ENCODE measurements around the gene DIAPH2. TPM values are rescaled to one million over a fixed set of nuclear protein-coding genes. Genes with fewer than 3 reads are reported as not detected.

DIAPH2 gene
- polyA plus RNA-seq, 1 experiment, result 10.6 TPM

GRCh38 chrX:97027384-97027922 is 342.8 kb downstream of the DIAPH2 start:
- DNase-seq (ENCODE audit: low read depth, low spot score), result no peak
- CTCF ChIA-PET, result interaction anchor here (0.5 kb wide), 1 partner anchor 646 kb away, joined by 3 read pairs; no protein-coding TSS in a partner anchor

GRCh38 chrX:97030463-97030862 is 345.8 kb downstream of the DIAPH2 start:
- Histone ChIP-seq H3K27ac (ENCODE audit: low read depth, low read length) (no peak overlapping the region), H3K9me3 (ENCODE audit: control insufficient read depth, insufficient read depth, low read length) (no peaks in the 10 kb centered on the region), H3K4me3 (ENCODE audit: low read depth, low read length) (no peak overlapping the region), H3K27me3 (ENCODE audit: control insufficient read depth, insufficient read depth, low read length) (no peaks in the 10 kb centered on the region)
- ChIA-PET CTCF (no interaction called here), POLR2A (no interaction called here)
- no peak for TF ChIP-seq CTCF (IDR thresholded peaks at IDR 0.05; ENCODE audit: low read depth, low read length)
- DNase-seq (ENCODE audit: low read depth, low spot score), result no peak

More at GRCh38 chrX:97027384-97027922, 342.8 kb downstream of the DIAPH2 start:
- no peak for TF ChIP-seq CTCF (IDR thresholded peaks at IDR 0.05; ENCODE audit: low read depth, low read length)
- POLR2A ChIA-PET, result no interaction called here
- H3K4me3 ChIP-seq (ENCODE audit: low read depth, low read length), result no peak overlapping the region
- H3K9me3 ChIP-seq (ENCODE audit: control insufficient read depth, insufficient read depth, low read length), result no peaks in the 10 kb centered on the region
- no peak overlapping the region for H3K27ac ChIP-seq (ENCODE audit: low read depth, low read length)
- no peaks in the 10 kb centered on the region for H3K27me3 ChIP-seq (ENCODE audit: control insufficient read depth, insufficient read depth, low read length)

GRCh38 chrX:97030947-97031346 is 346.3 kb downstream of the DIAPH2 start:
- ChIA-PET POLR2A (no interaction called here), CTCF (no interaction called here)
- H3K27ac ChIP-seq (ENCODE audit: low read depth, low read length), result no peak overlapping the region
- H3K9me3 ChIP-seq (ENCODE audit: control insufficient read depth, insufficient read depth, low read length), result no peaks in the 10 kb centered on the region
- no peaks in the 10 kb centered on the region for H3K27me3 ChIP-seq (ENCODE audit: control insufficient read depth, insufficient read depth, low read length)
- no peak for DNase-seq (ENCODE audit: low read depth, low spot score)
- TF ChIP-seq CTCF (IDR thresholded peaks at IDR 0.05; ENCODE audit: low read depth, low read length), result no peak
- H3K4me3 ChIP-seq (ENCODE audit: low read depth, low read length), result no peak overlapping the region

- CTCF ChIA-PET, result interaction anchor here (0.6 kb wide), 1 partner anchor 280 kb away, joined by 4 read pairs; no protein-coding TSS in a partner anchor
- Histone ChIP-seq H3K27ac (ENCODE audit: low read depth, low read length) (no peak overlapping the region), H3K4me3 (ENCODE audit: low read depth, low read length) (no peak overlapping the region), H3K9me3 (ENCODE audit: control insufficient read depth, insufficient read depth, low read length) (no peaks in the 10 kb centered on the region), H3K27me3 (ENCODE audit: control insufficient read depth, insufficient read depth, low read length) (no peaks in the 10 kb centered on the region)
- POLR2A ChIA-PET, result no interaction called here
- no peak for DNase-seq (ENCODE audit: low read depth, low spot score)
- no peak for TF ChIP-seq CTCF (IDR thresholded peaks at IDR 0.05; ENCODE audit: low read depth, low read length)
Observed at GRCh38 chrX:97039363-97040029, 354.9 kb downstream of the DIAPH2 start.

GRCh38 chrX:97045470-97045869 is 360.8 kb downstream of the DIAPH2 start:
- no peaks in the 10 kb centered on the region for H3K9me3 ChIP-seq (ENCODE audit: control insufficient read depth, insufficient read depth, low read length)
- ChIA-PET CTCF (interaction anchor here (0.6 kb wide), 1 partner anchor 74 kb away, joined by 4 read pairs; no protein-coding TSS in a partner anchor), POLR2A (no interaction called here)
- no peak overlapping the region for H3K4me3 ChIP-seq (ENCODE audit: low read depth, low read length)
- TF ChIP-seq CTCF (IDR thresholded peaks at IDR 0.05; ENCODE audit: low read depth, low read length), result no peak
- DNase-seq (ENCODE audit: low read depth, low spot score), result no peak
- no peak overlapping the region for H3K27ac ChIP-seq (ENCODE audit: low read depth, low read length)
- no peaks in the 10 kb centered on the region for H3K27me3 ChIP-seq (ENCODE audit: control insufficient read depth, insufficient read depth, low read length)
